ENCODE results near the gene SYT7. TPM values are rescaled to one million over a fixed set of nuclear protein-coding genes. Genes with fewer than 3 reads are reported as not detected.
A peak's percentile ranks its signal among the peaks of the same experiment; 100 is the strongest.

SYT7 gene
- total RNA-seq, 1 experiment from 2014 or later: 9.9 TPM

- Histone ChIP-seq H3K27me3 (no peaks in the 10 kb centered on the region), H3K4me3 (no peak overlapping the region), H3K36me3 (no peaks in the 10 kb centered on the region), H3K9me3 (no peaks in the 10 kb centered on the region)
- DNase-seq: no peak
Measured at GRCh38 chr11:61572913-61573312, 8.0 kb downstream of the SYT7 start.

- no peak for DNase-seq
- no peaks in the 10 kb centered on the region for H3K9me3 ChIP-seq
- H3K4me3 ChIP-seq: no peak overlapping the region
- no peaks in the 10 kb centered on the region for H3K27me3 ChIP-seq
- no peaks in the 10 kb centered on the region for H3K36me3 ChIP-seq
Measured at GRCh38 chr11:61571869-61572268, 9.0 kb downstream of the SYT7 start.

GRCh38 chr11:61571337-61571736 is 9.5 kb downstream of the SYT7 start:
- no peaks in the 10 kb centered on the region for H3K27me3 ChIP-seq
- no peak overlapping the region for H3K4me3 ChIP-seq

DNA sequence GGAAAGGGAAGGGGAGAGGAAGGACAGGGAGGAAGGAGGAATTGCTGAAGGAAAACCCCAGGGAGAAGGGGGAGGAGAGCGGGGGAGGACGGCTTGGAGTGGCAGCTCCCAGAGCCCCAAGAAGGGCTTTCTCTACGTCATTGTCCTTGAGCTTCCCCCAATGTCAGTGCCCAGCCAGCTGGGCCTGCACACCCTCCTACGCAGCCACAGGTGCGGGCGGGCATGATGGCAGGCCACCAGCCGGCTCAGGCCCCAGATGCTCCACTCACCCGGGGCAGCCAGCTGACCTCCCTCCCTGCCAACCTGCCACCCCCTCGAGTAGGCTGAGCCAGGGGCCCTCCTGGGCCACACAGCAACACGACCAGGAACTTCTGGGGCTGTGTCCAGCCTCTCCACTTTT is 11.2 kb downstream of the SYT7 start:
- Histone ChIP-seq H3K27me3 (no peaks in the 10 kb centered on the region), H3K9me3 (no peaks in the 10 kb centered on the region), H3K36me3 (no peaks in the 10 kb centered on the region), H3K4me3 (no peak overlapping the region)
- DNase-seq: no peak

More at GRCh38 chr11:61571337-61571736, 9.5 kb downstream of the SYT7 start:
- Histone ChIP-seq H3K36me3 (no peaks in the 10 kb centered on the region), H3K9me3 (no peaks in the 10 kb centered on the region)
- no peak for DNase-seq

DNA sequence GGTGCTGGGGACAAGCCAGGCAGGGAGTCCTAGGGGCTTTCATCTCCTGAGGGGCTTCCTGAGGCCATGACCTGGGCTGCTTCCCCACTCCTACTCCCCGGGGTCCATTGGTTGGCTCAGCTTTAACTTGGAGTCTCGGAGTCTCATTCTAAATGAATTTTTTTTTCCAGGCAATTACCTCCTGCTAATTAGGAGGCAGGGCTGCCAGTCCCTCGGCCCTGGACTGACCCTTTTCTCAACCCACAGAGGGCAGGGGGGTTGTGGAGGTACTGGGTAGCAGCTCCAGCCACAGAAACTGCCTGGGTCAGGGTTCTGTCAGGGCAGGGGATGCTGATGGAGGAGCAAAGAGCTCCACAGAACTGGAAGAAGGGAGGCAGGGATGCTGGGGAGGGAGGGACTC is 11.9 kb downstream of the SYT7 start:
- no peak for DNase-seq
- Histone ChIP-seq H3K27me3 (no peaks in the 10 kb centered on the region), H3K36me3 (no peaks in the 10 kb centered on the region)

DNA sequence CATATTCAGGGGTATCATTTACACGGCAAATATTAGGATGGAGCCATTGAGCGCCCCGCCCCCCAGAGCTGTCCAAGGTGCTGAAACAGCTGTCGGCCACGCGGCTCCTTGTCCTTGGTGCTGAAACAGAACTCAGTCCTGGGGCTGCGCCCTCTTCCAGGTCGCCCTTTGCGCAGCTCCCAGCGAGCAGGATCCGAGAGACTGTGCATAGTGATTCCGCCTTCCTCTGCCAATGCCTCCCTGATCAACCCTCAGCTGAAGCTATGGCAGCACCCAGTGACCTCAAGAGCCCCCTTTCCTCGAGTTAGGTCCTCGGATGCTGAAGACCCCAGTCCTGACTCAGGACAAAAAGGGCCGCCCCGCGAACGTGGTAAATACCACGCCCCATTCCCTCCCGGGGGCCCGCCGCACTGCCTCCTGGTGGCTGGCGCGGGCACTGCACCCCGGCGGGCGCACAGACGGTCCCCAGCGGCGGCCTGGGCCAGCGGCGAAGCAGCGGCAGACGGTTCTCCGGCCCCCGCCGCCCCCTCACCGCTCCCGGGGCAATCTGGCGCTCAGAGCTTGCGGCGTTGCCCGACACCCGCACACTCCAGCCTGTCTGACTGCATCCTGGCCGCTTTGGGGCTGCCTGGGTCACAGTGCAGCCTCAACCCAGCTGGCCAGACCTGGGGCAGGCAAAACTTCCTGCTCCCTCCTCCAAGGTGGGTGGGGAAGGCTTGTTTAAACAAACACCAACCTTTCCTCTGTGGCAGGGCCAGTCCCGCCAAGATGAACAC is 13.4 kb downstream of the SYT7 start:
- Histone ChIP-seq H3K27me3 (no peaks in the 10 kb centered on the region), H3K36me3 (no peaks in the 10 kb centered on the region), H3K9me3 (no peaks in the 10 kb centered on the region), H3K4me3 (no peak overlapping the region)
- peak; percentile 62 for DNase-seq

More for the DNA sequence above, 11.9 kb downstream of the SYT7 start:
- H3K4me3 ChIP-seq: no peak overlapping the region
- no peaks in the 10 kb centered on the region for H3K9me3 ChIP-seq

DNA sequence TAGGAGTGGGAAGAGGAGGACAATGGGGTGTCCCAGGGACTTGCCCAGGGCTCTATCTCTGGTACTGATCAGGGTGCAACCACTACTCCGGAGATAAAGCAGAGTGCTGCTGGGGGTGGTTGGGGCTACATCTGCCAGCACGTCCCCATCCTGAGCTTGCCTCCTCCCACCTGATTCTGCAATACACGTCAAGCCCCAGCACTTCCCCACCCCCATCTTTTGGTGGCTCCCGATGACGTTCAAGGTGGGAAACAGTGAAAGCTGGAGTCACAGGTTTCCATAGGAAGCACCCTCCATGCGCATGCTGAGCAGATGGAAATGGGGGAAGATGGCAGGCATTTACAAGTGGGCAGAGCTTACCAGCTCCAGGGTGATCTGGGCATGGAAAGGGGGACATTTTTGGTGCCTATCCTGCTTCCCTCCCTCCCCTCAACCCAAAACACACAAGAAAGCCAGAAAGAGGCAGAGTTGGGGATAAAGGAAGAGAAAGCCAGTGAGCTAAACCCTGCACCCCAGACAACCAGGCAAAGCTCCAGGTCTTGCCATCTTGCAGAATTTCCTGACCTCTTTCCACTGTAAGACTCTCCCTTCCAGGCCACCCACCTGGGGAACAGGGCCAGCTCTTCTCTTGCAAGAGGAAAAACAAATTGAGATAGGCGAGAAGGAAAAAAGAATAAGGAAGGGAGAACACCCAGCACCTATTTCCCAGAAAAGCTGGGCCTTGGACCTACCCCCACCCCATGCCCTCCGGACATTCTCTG is 15.8 kb downstream of the SYT7 start:
- DNase-seq: no peak
- Histone ChIP-seq H3K36me3 (no peaks in the 10 kb centered on the region), H3K27me3 (no peaks in the 10 kb centered on the region)

DNA sequence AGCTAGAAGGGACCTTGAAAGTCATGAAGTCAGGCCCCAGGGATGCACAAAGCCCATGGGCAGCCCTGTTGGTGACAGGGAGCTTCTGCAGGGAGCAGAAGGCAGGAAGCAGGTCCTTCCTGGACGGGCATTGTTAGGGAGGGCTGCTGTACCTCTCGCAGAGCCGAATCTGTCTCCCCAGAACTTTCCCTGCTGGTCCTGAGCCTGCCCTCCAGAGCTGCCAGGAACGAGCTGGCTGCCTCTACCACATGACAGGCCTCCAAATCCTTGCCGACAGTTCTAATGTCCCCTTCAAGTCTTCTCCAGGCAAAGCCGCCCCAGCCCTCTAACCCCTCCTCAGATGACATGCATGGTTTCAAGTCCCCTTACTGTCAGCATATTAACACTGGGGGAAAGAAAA is 20.1 kb downstream of the SYT7 start:
- Histone ChIP-seq H3K4me3 (no peak overlapping the region), H3K27me3 (no peaks in the 10 kb centered on the region)
- no peak for DNase-seq

More for the DNA sequence above, 15.8 kb downstream of the SYT7 start:
- Histone ChIP-seq H3K4me3 (no peak overlapping the region), H3K9me3 (no peaks in the 10 kb centered on the region)

GRCh38 chr11:61556621-61557020 is 24.3 kb downstream of the SYT7 start:
- no peaks in the 10 kb centered on the region for H3K27me3 ChIP-seq
- DNase-seq: no peak
- H3K4me3 ChIP-seq: no peak overlapping the region
- H3K9me3 ChIP-seq: no peaks in the 10 kb centered on the region
- no peaks in the 10 kb centered on the region for H3K36me3 ChIP-seq

More for the DNA sequence above, 20.1 kb downstream of the SYT7 start:
- no peaks in the 10 kb centered on the region for H3K36me3 ChIP-seq
- H3K9me3 ChIP-seq: no peaks in the 10 kb centered on the region

DNA sequence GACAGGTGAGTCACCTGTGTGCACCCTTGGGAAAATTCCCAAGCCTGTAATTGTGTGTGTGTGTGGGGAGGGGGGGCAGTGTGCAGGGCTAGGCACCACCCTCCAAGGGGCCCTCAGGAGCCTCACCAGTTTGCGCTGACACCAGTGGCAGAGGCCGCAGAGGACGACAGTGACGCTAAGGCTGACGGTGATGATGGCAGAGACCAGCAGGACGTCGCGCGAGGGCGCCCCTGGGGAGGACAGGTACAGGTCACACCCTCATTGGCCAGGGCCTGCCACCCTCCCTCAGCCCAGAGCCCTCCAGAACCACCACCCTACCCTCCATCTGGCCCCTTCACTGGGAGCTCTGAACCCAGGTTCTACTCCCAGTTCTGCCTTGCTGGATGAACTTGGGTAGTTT is 24.9 kb downstream of the SYT7 start:
- H3K9me3 ChIP-seq: no peaks in the 10 kb centered on the region
- H3K36me3 ChIP-seq: no peaks in the 10 kb centered on the region
- H3K27me3 ChIP-seq: no peaks in the 10 kb centered on the region
- DNase-seq: no peak
- H3K4me3 ChIP-seq: no peak overlapping the region

GRCh38 chr11:61555051-61555969 is 25.6 kb downstream of the SYT7 start:
- no peaks in the 10 kb centered on the region for H3K9me3 ChIP-seq
- no peak for DNase-seq
- no peak overlapping the region for H3K4me3 ChIP-seq
- H3K36me3 ChIP-seq: no peaks in the 10 kb centered on the region
- no peaks in the 10 kb centered on the region for H3K27me3 ChIP-seq

- H3K27me3 ChIP-seq: no peaks in the 10 kb centered on the region
- H3K9me3 ChIP-seq: no peaks in the 10 kb centered on the region
- H3K36me3 ChIP-seq: no peaks in the 10 kb centered on the region
- no peak overlapping the region for H3K4me3 ChIP-seq
- no peak for DNase-seq
Measured at GRCh38 chr11:61554172-61554988, 26.5 kb downstream of the SYT7 start.

DNA sequence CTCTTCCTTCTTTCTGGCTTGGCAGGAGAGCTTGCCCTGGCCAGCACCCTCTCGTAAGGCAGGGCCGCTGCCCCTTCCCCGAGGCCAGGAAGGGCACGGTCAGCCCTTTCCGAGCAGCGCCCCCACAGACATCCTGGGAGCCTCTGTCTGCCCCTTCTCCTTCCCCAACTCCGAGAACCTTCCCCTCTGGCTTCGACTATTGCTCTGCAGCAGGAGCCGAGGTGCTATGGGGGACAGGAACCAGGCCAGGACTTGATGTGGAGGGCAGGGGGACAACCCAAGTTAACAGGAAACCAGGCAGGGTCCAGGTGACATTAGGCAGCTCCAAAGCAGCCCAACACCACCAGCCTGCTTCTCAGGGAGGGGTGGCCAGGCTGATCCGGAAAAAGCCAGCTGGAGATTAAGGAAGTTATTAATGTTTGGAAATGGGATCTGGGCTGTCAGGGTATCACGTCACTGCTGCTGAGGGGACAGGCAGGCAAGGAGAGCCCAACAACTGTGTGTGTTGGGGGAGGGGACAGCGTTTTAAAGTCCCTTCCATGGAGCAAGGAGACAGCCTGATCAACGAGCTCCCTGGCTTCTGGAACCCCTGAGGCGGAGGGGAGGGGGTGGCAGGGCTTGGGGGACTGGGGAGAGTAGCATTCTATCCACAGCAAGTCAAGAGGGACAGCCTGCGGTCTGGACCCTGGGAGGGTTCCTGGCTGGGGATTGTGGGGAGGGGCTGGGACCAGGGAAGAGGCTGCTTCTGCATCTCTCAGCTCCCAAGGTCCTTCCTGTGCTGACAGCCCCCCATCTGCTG is 27.3 kb downstream of the SYT7 start:
- DNase-seq: no peak
- Histone ChIP-seq H3K36me3 (no peaks in the 10 kb centered on the region), H3K4me3 (no peak overlapping the region), H3K27me3 (no peaks in the 10 kb centered on the region), H3K9me3 (no peaks in the 10 kb centered on the region)

DNA sequence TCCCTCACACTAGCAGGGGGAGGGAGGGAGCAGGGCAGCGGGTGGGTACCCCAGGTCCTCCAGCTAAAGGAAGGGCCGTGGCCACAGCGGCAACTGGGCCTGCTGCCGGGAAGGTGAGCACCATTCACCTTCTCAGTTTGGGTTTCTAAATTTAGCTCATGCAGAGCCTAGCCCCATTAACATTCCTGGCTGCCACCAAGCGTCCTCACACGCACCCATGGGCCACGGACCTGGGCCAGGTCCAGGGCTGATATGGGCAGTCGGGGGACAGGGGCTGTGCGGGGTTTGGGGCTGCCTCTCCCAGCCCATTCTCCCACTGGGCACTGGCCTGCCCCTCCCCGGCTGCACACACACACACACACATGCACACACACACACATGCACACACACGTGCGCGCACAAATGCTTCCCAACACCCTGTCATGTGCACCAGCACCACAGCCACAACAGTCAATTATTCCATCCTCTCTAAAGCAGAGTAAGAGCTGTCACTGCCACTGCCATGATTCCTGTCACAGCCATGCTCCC is 28.7 kb downstream of the SYT7 start:
- Histone ChIP-seq H3K27me3 (no peaks in the 10 kb centered on the region), H3K9me3 (no peaks in the 10 kb centered on the region), H3K4me3 (no peak overlapping the region), H3K36me3 (no peaks in the 10 kb centered on the region)
- no peak for DNase-seq

DNA sequence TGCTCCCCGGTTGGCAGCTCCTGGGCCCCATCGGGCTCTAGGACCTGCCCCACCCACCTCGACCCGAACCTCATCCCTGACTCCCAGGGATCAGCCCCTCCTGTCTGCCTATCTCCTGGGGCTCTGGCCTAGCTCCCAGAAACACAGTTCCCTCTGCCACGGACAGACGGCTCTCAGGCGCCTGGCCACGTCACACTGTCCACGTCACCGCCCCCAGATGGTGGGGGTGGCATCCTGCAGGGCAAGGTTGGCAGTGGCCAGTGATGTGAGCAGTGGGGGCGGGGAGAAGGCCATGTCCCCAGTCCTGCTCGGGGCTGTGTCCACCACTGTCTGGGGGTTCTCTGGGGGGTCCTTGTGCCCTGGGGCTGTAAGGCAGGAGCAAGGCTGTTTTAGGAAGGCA is 29.2 kb downstream of the SYT7 start:
- Histone ChIP-seq H3K9me3 (no peaks in the 10 kb centered on the region), H3K4me3 (no peak overlapping the region), H3K36me3 (no peaks in the 10 kb centered on the region), H3K27me3 (no peaks in the 10 kb centered on the region)
- peak; percentile 72 for DNase-seq
